Muscle of leg (tissue), 11 donors: Measurements from ENCODE around the gene TRMT112. TPM values are rescaled to one million over a fixed set of nuclear protein-coding genes. Genes with fewer than 3 reads are reported as not detected.

ENCODE experiments used
- DNase-seq: peaks from one replicate; pipeline ENCODE4 v3.0.0; 2013
- H3K27ac ChIP-seq: one replicate; pipeline ENCODE4 v1.5.1; 2013; ENCODE audit warnings: mild to moderate bottlenecking, low read length, control low read depth
- H3K27me3 ChIP-seq: one replicate; pipeline ENCODE4 v1.6.1; 2013; ENCODE audit warnings: low read length; ENCODE audit not compliant: control insufficient read depth, insufficient read depth
- H3K36me3 ChIP-seq: one replicate; pipeline ENCODE4 v1.6.1; 2013; ENCODE audit warnings: low read length; ENCODE audit not compliant: control insufficient read depth, insufficient read depth
- H3K4me1 ChIP-seq: one replicate; pipeline ENCODE4 v1.6.1; 2013; ENCODE audit warnings: low read length; ENCODE audit not compliant: control insufficient read depth, insufficient read depth
- H3K4me3 ChIP-seq: one replicate; pipeline ENCODE4 v1.5.1; 2013; ENCODE audit warnings: low read length, control low read depth
- H3K9me3 ChIP-seq: replicated peaks from 2 replicates; pipeline ENCODE4 v1.6.1; 2013; ENCODE audit warnings: low read depth, low read length; ENCODE audit not compliant: control insufficient read depth
- WGBS: methylation state at CpG from one replicate; pipeline ENCODE4 v1.1.5; 2013; ENCODE audit warnings: missing lambda C conversion rate; ENCODE audit not compliant: insufficient coverage; 5-methylcytosine and 5-hydroxymethylcytosine counted together
- polyA plus RNA-seq, 8 donors: library from polyadenylated mRNA; unstranded; fragments of 120-200 nt; gene quantifications; one replicate each; pipeline versions ENCODE4 v1.2.1 to v1.2.3, GENCODE V29; 2013; ENCODE audit warnings: inconsistent platforms in 1 of 8, low replicate concordance in 1 of 8; ENCODE audit not compliant: insufficient read length in 8 of 8, insufficient read depth in 1 of 8
- total RNA-seq: library from RNA; stranded (reverse); fragments of 120-200 nt; gene quantifications from one replicate; pipeline ENCODE4 v1.2.4, GENCODE V29; 2013

The TRMT112 gene
- total and polyA plus RNA-seq, 9 donors: 177 to 306 (median 197) TPM

GRCh38 chr11:64342869-64343745 lies 25.7 kb upstream of the TRMT112 start:
- H3K4me3 ChIP-seq: no peak overlapping the region
- WGBS: 40% methylated on average over 14 of the region's 29 CpGs
- DNase-seq: no peak
- H3K27me3 ChIP-seq: peaks cover 10% of the 10 kb centered on the region
- H3K27ac ChIP-seq: no peak overlapping the region
- no peaks in the 10 kb centered on the region for H3K36me3 ChIP-seq
- peaks cover 38% of the 10 kb centered on the region for H3K4me1 ChIP-seq
- no peaks in the 10 kb centered on the region for H3K9me3 ChIP-seq

- peaks cover 36% of the 10 kb centered on the region for H3K4me1 ChIP-seq
- no peaks in the 10 kb centered on the region for H3K36me3 ChIP-seq
- peak overlapping the region; percentile 87 for H3K27ac ChIP-seq
- 3% methylated on average over 48 of the region's 55 CpGs for WGBS
- peak overlapping the region; percentile 36 for H3K4me3 ChIP-seq
- DNase-seq: peak; percentile 85
- H3K9me3 ChIP-seq: no peaks in the 10 kb centered on the region
- H3K27me3 ChIP-seq: peaks cover 10% of the 10 kb centered on the region
Observed at GRCh38 chr11:64341851-64342791, 24.8 kb upstream of the TRMT112 start.

GRCh38 chr11:64341429-64341828 lies 24.1 kb upstream of the TRMT112 start:
- 67% methylated on average over 20 of the region's 21 CpGs for WGBS
- peaks cover 10% of the 10 kb centered on the region for H3K27me3 ChIP-seq
- H3K27ac ChIP-seq: no peak overlapping the region
- H3K9me3 ChIP-seq: no peaks in the 10 kb centered on the region
- H3K4me3 ChIP-seq: no peak overlapping the region
- H3K36me3 ChIP-seq: no peaks in the 10 kb centered on the region
- no peak for DNase-seq
- peaks cover 36% of the 10 kb centered on the region for H3K4me1 ChIP-seq

DNA sequence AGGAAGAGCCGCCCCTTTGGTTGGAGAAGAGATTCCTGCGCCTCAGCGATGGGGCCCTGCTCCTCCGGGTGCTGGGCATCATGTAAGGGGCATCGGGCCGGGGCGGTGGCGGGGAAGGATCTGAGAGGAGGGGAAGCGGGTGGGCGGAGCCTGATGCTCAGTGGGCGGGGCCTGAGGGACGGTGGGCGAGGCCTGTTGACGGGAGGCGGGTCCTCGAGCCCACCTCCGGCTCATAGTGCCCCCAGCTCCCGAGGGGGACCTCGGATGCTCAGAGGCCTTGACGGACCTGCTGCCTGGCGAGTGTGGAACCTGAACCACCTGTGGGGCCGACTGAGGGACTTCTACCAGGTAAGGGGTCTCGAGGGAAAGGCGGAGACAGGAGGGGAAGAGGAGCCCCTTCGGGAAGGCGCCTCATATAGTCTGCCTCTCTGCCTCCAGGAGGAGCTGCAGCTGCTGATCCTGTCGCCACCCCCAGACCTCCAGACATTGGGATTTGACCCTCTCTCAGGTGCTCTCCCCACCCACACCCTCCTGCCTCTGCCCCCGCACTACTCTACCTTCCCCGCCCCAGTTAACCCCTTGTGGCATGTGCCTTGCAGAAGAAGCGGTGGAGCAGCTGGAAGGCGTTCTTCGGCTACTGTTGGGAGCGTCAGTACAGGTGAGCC lies 23.4 kb upstream of the TRMT112 start:
- Histone ChIP-seq H3K27ac (no peak overlapping the region), H3K9me3 (no peaks in the 10 kb centered on the region), H3K27me3 (peaks cover 10% of the 10 kb centered on the region), H3K4me3 (peak overlapping the region; percentile 19), H3K4me1 (peaks cover 36% of the 10 kb centered on the region), H3K36me3 (no peaks in the 10 kb centered on the region)
- DNase-seq: no peak
- 19% methylated on average over 24 of the region's 33 CpGs for WGBS

GRCh38 chr11:64339754-64340408 lies 22.5 kb upstream of the TRMT112 start, which contains the start of gene CCDC88B:
CCDC88B (plus strand) TSS chr11:64340204; CDS start chr11:64340267, 63 bp downstream.
- WGBS: 62% methylated on average over 15 of the region's 16 CpGs
- Histone ChIP-seq H3K36me3 (no peaks in the 10 kb centered on the region), H3K27ac (no peak within 1 kb of the TSS), H3K4me3 (peak within 1 kb of the TSS; percentile 19), H3K9me3 (no peaks in the 10 kb centered on the region), H3K27me3 (peaks cover 10% of the 10 kb centered on the region), H3K4me1 (peaks cover 36% of the 10 kb centered on the region)
- DNase-seq: no peak

- Histone ChIP-seq H3K27me3 (peaks cover 10% of the 10 kb centered on the region), H3K4me3 (no peak overlapping the region), H3K36me3 (no peaks in the 10 kb centered on the region), H3K27ac (no peak overlapping the region), H3K4me1 (peaks cover 31% of the 10 kb centered on the region), H3K9me3 (no peaks in the 10 kb centered on the region)
- DNase-seq: no peak
- 40% methylated on average over 1 of the region's 4 CpGs for WGBS
Observed at GRCh38 chr11:64339286-64339685, 21.9 kb upstream of the TRMT112 start.

DNA sequence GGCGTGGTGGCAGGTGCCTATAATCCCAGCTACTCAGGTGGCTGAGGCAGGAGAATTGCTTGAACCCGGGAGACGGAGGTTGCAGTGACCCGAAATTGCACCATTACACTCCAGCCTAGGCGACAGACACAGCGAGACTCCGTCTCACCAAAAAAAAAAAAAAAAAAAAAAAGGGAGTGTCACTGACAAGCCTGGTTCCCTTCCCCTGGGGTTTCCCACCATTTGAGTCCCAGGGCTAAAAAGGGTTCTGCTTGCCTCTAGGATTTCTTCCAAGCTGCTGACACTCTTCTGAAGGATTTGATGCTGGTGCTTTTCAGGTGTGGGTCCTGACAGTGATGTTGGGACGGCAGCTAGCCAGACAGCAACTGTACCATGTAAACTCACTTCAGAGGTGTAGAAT lies 21.4 kb upstream of the TRMT112 start:
- peaks cover 26% of the 10 kb centered on the region for H3K4me1 ChIP-seq
- H3K27me3 ChIP-seq: peaks cover 10% of the 10 kb centered on the region
- no peak for DNase-seq
- H3K27ac ChIP-seq: no peak overlapping the region
- no peak overlapping the region for H3K4me3 ChIP-seq
- 75% methylated on average over 4 of the region's 8 CpGs for WGBS
- no peaks in the 10 kb centered on the region for H3K9me3 ChIP-seq
- H3K36me3 ChIP-seq: no peaks in the 10 kb centered on the region

DNA sequence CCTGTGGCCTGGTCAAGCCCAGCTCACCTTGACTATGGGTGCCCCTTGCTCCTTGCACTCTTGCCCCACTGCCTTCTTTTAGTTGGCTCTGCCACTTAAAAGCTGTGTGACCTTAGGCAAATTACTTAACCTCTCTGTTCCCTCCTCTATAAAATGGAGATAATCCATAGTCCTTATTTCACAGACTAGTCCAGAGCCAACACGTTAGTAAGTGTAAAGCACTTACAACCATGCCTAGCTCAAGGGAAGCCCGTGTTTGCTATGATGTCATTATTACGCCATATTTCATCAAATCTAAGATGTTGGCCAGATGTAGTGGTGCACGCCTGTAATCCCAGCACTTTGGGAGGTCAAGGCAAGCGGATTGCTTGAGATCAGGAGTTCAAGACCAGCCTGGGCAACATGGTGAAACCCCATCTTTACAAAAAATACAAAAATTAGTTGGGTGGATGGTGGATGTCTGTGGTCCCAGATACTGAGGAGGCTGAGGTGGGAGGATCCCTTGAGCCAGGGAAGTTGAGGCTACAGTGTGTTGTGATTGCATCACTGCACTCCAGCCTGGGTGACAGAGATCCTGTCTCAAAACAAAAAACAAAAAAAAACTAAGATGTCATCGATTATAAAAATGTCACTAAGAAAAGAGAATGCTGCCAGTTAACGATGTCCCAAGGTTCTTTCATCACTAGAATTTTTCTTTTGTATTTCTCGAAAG lies 20.3 kb upstream of the TRMT112 start:
- WGBS: 68% methylated on average over 3 of the region's 8 CpGs
- peaks cover 10% of the 10 kb centered on the region for H3K27me3 ChIP-seq
- H3K27ac ChIP-seq: no peak overlapping the region

More for the DNA sequence above, 20.3 kb upstream of the TRMT112 start:
- no peak for DNase-seq
- H3K4me3 ChIP-seq: no peak overlapping the region
- H3K4me1 ChIP-seq: peaks cover 17% of the 10 kb centered on the region
- H3K36me3 ChIP-seq: no peaks in the 10 kb centered on the region
- no peaks in the 10 kb centered on the region for H3K9me3 ChIP-seq
